Stimulated activated CD8-positive, alpha-beta memory T cell treated with anti-CD3 and anti-CD28 coated beads, Interleukin-15, amount 100 ng/mL, for 4 hours (primary cell): Measurements from ENCODE around the gene KRTAP5-4.
"Not testable (repeated sequence)": the region's sequence is repeated elsewhere in the genome, so short reads cannot be mapped to it uniquely, and the experiment has no call there.

Experiments used
- DNase-seq, 2 donors: peaks; one replicate each; pipeline ENCODE4 v3.0.0-alpha.2; 2020; ENCODE audit warnings: low read depth in 2 of 2

KRTAP5-4 gene

GRCh38 chr11:1622086-1622485 is at the start of gene KRTAP5-4:
TSS of gene KRTAP5-4 (minus strand) at chr11:1622138. CDS start at chr11:1622093, 45 bp downstream.
- no peak for DNase-seq

- no peak for DNase-seq
These were observed 49.7 kb upstream of the KRTAP5-4 start for GRCh38 chr11:1671658-1672057.

- DNase-seq: no peak
These were observed 49.0 kb upstream of the KRTAP5-4 start for GRCh38 chr11:1670905-1671371.

- DNase-seq: not testable (repeated sequence)
These were observed 48.5 kb upstream of the KRTAP5-4 start for GRCh38 chr11:1670457-1670856.

- no peak for DNase-seq
These were observed 47.7 kb upstream of the KRTAP5-4 start for GRCh38 chr11:1669546-1670218.

GRCh38 chr11:1668911-1669473 is 47.1 kb upstream of the KRTAP5-4 start:
- no peak for DNase-seq

- DNase-seq: no peak
These were observed 46.0 kb upstream of the KRTAP5-4 start for GRCh38 chr11:1667906-1668305.

GRCh38 chr11:1667121-1667850 is 45.3 kb upstream of the KRTAP5-4 start:
- no peak for DNase-seq

GRCh38 chr11:1665313-1665712 is 43.4 kb upstream of the KRTAP5-4 start:
- DNase-seq: no peak

- DNase-seq: not testable (repeated sequence)
These were observed 40.9 kb upstream of the KRTAP5-4 start for GRCh38 chr11:1662699-1663283.

- DNase-seq: not testable (repeated sequence)
These were observed 39.7 kb upstream of the KRTAP5-4 start for GRCh38 chr11:1661454-1662269.

GRCh38 chr11:1660111-1660867 is 38.4 kb upstream of the KRTAP5-4 start:
- DNase-seq: no peak

GRCh38 chr11:1659506-1659905 is 37.6 kb upstream of the KRTAP5-4 start:
- no peak for DNase-seq

GRCh38 chr11:1656670-1657069 is 34.7 kb upstream of the KRTAP5-4 start:
- no peak for DNase-seq

- DNase-seq: no peak
These were observed 34.1 kb upstream of the KRTAP5-4 start for GRCh38 chr11:1656061-1656441.

GRCh38 chr11:1655168-1656060 is 33.5 kb upstream of the KRTAP5-4 start:
- no peak for DNase-seq

- no peak for DNase-seq
These were observed 32.6 kb upstream of the KRTAP5-4 start for GRCh38 chr11:1654388-1655167.

GRCh38 chr11:1653541-1654387 is 31.8 kb upstream of the KRTAP5-4 start:
- no peak for DNase-seq
